Measurements from ENCODE around the gene ZNF384.

GRCh38 chr12:6698352-6699046, 9.3 kb upstream of the ZNF384 start:
- TF ChIP-seq CTCF (conservative IDR thresholded peaks at IDR 0.05; ENCODE audit: low read length) (no peak), EZH2phosphoT487 (IDR thresholded peaks at IDR 0.05; ENCODE audit: borderline replicate concordance, low read depth, low read length) (no peak)

Data from OCI-LY7 (cell line).